Tibial nerve (tissue), 4 donors: Measurements from ENCODE around the gene PRSS48. TPM values are rescaled to one million over a fixed set of nuclear protein-coding genes. Genes with fewer than 3 reads are reported as not detected.

ENCODE experiments used
- small RNA-seq: library from RNA; depleted of rRNA; stranded (forward); fragments of <200 nt; gene quantifications from one replicate; pipeline ENCODE3, GENCODE V24; 2016
- total RNA-seq, 4 donors: library from RNA; depleted of rRNA; stranded (reverse); fragments of >200 nt; gene quantifications; one replicate each; pipeline ENCODE4 v1.1.0, GENCODE V29; 2016

PRSS48 gene
- total RNA-seq, 4 donors from 2014 or later, result not detected

Small RNA genes within 50 kb of the gene (small RNA-seq; reads per million reads assigned to genes)
- gene AC104819.2 (not detected), gene RNU6-1282P (not detected)

Other genes with a start within 250 kb of the PRSS48 start
- 1,000 to 10,000 TPM; 2,090 to 3,011 (median 2,639) TPM for gene RPS3A, start 177.5 kb upstream of the PRSS48 start, total RNA-seq
- gene SH3D19, start 48.4 kb downstream of the PRSS48 start, total RNA-seq, result 100 to 1,000 TPM; 159 to 290 (median 244) TPM
- 10 to 100 TPM in 1 of 4 donors, 1 to 10 TPM in 3; 4.9 to 59.4 (median 9.0) TPM for gene FHIP1A, start 132.0 kb downstream of the PRSS48 start, total RNA-seq